Caco-2 (cell line): ENCODE data around the gene LMTK2. TPM values are rescaled to one million over a fixed set of nuclear protein-coding genes. Genes with fewer than 3 reads are reported as not detected.

ENCODE experiments used
- BruUV-seq: library from RNA; stranded (reverse); fragments of 400-500 nt; replicated peaks from 2 replicates; lab custom pipeline; 2021; lab: Mats Ljungman, UMichigan
- CTCF ChIA-PET: fragments of 300-600 bp; sonication (Branson Sonifier 250); formaldehyde crosslinking; loops from one replicate; lab custom pipeline; 2022; ENCODE audit warnings: antibody characterized with exemption; lab: Charles Lee
- POLR2A ChIA-PET: fragments of 300-600 bp; sonication (Branson Sonifier 250); formaldehyde crosslinking; loops from one replicate; lab custom pipeline; 2022; ENCODE audit warnings: antibody characterized with exemption; lab: Charles Lee
- DNase-seq, 2 experiments: peaks; one replicate each; pipeline versions ENCODE4 v3.0.0 to v3.0.0-alpha.2; 2020 to 2022
- H3K27me3 ChIP-seq: replicated peaks from 2 replicates; pipeline ENCODE4 v1.6.0; 2011; ENCODE audit warnings: low read length; ENCODE audit not compliant: control insufficient read depth, insufficient read depth
- H3K36me3 ChIP-seq: 2 replicates; pipeline ENCODE4 v1.5.1; 2011; ENCODE audit warnings: low read length; ENCODE audit not compliant: control insufficient read depth, insufficient read depth
- H3K4me1 ChIP-seq: fragments of 250-450 bp; sonication (Bioruptor Pico); 2 replicates; pipeline ENCODE4 v1.5.1; 2020; ENCODE audit warnings: mild to moderate bottlenecking
- H3K4me3 ChIP-seq: 2 replicates; pipeline ENCODE4 v1.5.1; 2011; ENCODE audit warnings: low read depth, mild to moderate bottlenecking, control low read depth, low read length
- H3K9me3 ChIP-seq: fragments of 250-450 bp; sonication (Bioruptor Pico); 2 replicates; pipeline ENCODE4 v1.5.1; 2020; ENCODE audit warnings: mild to moderate bottlenecking, moderate library complexity
- H3K27ac Mint-ChIP-seq: one replicate; pipeline ENCODE4 v1.8.0; 2022; ENCODE audit warnings: mixed read lengths; ENCODE audit not compliant: unreplicated experiment
- H3K27me3 Mint-ChIP-seq: one replicate; pipeline ENCODE4 v1.8.0; 2022; ENCODE audit warnings: mixed read lengths; ENCODE audit not compliant: insufficient read depth, unreplicated experiment
- H3K36me3 Mint-ChIP-seq: one replicate; pipeline ENCODE4 v1.8.0; 2022; ENCODE audit warnings: mild to moderate bottlenecking, mixed read lengths; ENCODE audit not compliant: insufficient read depth, unreplicated experiment
- H3K4me1 Mint-ChIP-seq: one replicate; pipeline ENCODE4 v1.8.0; 2022; ENCODE audit warnings: low read depth, mixed read lengths; ENCODE audit not compliant: unreplicated experiment
- H3K4me3 Mint-ChIP-seq: one replicate; pipeline ENCODE4 v1.8.0; 2022; ENCODE audit warnings: mild to moderate bottlenecking, moderate library complexity, mixed read lengths; ENCODE audit not compliant: unreplicated experiment
- H3K9me3 Mint-ChIP-seq: one replicate; pipeline ENCODE4 v1.8.0; 2022; ENCODE audit warnings: mixed read lengths; ENCODE audit not compliant: unreplicated experiment
- intact Hi-C: fragments of 100-400 bp; cut with micrococcal nuclease; formaldehyde crosslinking; loops from one replicate; pipeline ENCODE4 v1.10.0; 2022; ENCODE audit not compliant: unreplicated experiment
- total RNA-seq: library from RNA; stranded (reverse); gene quantifications from 2 replicates; pipeline ENCODE4 v1.2.3, GENCODE V29; 2022
- TF ChIP-seq, protein P1 (sequence below), 2 experiments: fragments of 200-600 bp in 1 of 2; IDR thresholded peaks; 1 replicate in 1 of 2; 2 replicates in 1 of 2; pipeline versions ENCODE4 v1.5.1 to v1.8.0; 2011 to 2022; ENCODE audit warnings: antibody characterized with exemption in 1 of 2, control low read depth in 1 of 2, inconsistent platforms in 1 of 2, low read depth in 1 of 2, low read length in 1 of 2, mild to moderate bottlenecking in 1 of 2, moderate library complexity in 1 of 2; ENCODE audit not compliant: insufficient read depth in 1 of 2, severe bottlenecking in 1 of 2, unreplicated experiment in 1 of 2

The LMTK2 gene
- total RNA-seq, 1 experiment from 2014 or later, result 21.9 TPM

DNA sequence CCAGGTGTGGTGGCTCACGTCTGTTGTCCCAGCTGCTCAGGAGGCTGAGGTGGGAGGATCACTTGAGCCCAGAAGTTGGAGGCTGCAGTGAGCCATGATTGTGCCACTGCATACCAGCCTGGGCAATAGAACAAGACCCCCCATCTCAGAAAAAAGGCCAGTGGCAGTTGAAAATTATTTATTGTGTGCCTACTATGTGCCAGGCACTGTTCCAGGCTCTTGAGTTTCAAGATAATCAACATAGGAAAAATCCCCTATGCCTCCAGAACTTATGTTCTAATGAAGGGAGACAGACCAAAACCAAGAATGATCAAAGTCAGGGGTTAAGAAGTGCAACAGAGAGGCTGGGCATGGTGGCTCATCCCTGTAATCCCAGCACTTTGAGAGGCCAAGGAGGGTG lies 42.4 kb upstream of the LMTK2 start:
- Histone ChIP-seq H3K4me1 (no peaks in the 10 kb centered on the region), H3K27me3 (no peaks in the 10 kb centered on the region), H3K36me3 (no peaks in the 10 kb centered on the region), H3K9me3 (peaks cover 17% of the 10 kb centered on the region), H3K4me3 (no peak overlapping the region)
- CTCF ChIA-PET, result no interaction called here
- POLR2A ChIA-PET, result interaction anchor here (0.7 kb wide), 1 partner anchor 148 kb away, joined by 4 read pairs; no protein-coding TSS in a partner anchor
- TF ChIP-seq, protein P1, sequence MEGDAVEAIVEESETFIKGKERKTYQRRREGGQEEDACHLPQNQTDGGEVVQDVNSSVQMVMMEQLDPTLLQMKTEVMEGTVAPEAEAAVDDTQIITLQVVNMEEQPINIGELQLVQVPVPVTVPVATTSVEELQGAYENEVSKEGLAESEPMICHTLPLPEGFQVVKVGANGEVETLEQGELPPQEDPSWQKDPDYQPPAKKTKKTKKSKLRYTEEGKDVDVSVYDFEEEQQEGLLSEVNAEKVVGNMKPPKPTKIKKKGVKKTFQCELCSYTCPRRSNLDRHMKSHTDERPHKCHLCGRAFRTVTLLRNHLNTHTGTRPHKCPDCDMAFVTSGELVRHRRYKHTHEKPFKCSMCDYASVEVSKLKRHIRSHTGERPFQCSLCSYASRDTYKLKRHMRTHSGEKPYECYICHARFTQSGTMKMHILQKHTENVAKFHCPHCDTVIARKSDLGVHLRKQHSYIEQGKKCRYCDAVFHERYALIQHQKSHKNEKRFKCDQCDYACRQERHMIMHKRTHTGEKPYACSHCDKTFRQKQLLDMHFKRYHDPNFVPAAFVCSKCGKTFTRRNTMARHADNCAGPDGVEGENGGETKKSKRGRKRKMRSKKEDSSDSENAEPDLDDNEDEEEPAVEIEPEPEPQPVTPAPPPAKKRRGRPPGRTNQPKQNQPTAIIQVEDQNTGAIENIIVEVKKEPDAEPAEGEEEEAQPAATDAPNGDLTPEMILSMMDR (IDR thresholded peaks at IDR 0.05; ENCODE audit: insufficient read depth in 1 of 2, low read depth in 1 of 2, low read length in 1 of 2, severe bottlenecking in 1 of 2, unreplicated experiment in 1 of 2), result no peak
- BruUV-seq, result no TSS peak
- H3K9me3 Mint-ChIP-seq, result peaks cover 10% of the 10 kb centered on the region
- no peaks in the 10 kb centered on the region for H3K36me3 Mint-ChIP-seq
- H3K27me3 Mint-ChIP-seq, result no peaks in the 10 kb centered on the region
- no peak for DNase-seq
- intact Hi-C loops, result no loop called here
- peaks cover 4% of the 10 kb centered on the region for H3K4me1 Mint-ChIP-seq
- no peak overlapping the region for H3K27ac Mint-ChIP-seq
- no peak overlapping the region for H3K4me3 Mint-ChIP-seq

DNA sequence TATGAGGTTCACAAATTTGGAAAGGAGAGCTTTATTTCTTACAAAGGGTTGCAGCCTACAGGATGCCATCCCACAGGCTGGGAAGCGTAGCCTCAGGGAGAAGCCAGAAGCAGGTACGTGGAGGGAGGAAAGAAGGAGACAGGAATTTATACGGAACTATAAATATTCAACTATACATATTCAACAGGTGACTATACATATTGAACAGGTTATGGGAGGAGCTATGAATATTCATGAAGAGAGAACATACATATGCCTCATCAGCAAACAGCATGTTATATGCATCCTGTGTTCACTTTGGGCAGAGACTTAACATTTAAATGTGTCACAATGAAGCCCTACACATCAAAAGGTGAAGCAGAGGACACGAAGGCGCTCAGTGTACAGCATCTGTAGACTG lies 40.5 kb upstream of the LMTK2 start:
- Mint-ChIP-seq H3K27me3 (no peaks in the 10 kb centered on the region), H3K4me3 (no peak overlapping the region), H3K27ac (no peak overlapping the region), H3K36me3 (no peaks in the 10 kb centered on the region), H3K9me3 (peaks cover 10% of the 10 kb centered on the region), H3K4me1 (peaks cover 4% of the 10 kb centered on the region)
- intact Hi-C loops, result no loop called here
- no TSS peak for BruUV-seq
- Histone ChIP-seq H3K4me1 (no peaks in the 10 kb centered on the region), H3K36me3 (no peaks in the 10 kb centered on the region), H3K27me3 (no peaks in the 10 kb centered on the region), H3K4me3 (no peak overlapping the region), H3K9me3 (peaks cover 17% of the 10 kb centered on the region)
- ChIA-PET POLR2A (no interaction called here), CTCF (no interaction called here)
- TF ChIP-seq, protein P1 (IDR thresholded peaks at IDR 0.05; ENCODE audit: insufficient read depth in 1 of 2, low read depth in 1 of 2, low read length in 1 of 2, severe bottlenecking in 1 of 2, unreplicated experiment in 1 of 2), result no peak
- DNase-seq, result no peak

DNA sequence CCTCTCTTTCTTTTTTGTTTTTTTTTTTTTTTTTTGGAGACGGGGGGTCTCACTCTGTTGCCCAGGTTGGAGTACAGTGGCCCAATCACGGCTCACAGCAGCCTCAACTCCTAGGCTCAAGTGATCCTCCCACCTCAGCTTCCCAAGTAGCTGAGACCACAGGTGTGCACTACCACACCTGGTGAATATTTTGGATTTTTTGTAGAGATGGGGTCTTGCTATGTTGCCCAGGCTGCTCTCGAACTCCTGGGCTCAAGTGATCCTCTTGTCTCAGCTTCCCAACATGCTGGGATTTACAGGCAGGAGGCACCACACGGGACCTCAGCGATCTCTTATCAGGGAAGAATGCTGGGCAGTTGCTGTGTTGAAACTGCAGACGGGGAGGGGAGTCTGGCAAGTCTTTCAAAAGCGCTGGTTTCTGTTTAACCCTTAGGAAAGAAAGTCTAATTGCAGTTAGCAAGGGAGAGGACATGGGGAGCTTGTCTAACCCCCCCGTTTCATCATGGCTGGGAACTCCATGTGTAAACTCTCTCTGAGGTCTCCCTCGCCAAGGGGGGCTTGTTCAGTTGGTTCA lies 39.6 kb upstream of the LMTK2 start:
- Histone ChIP-seq H3K9me3 (peaks cover 17% of the 10 kb centered on the region), H3K4me3 (no peak overlapping the region), H3K27me3 (no peaks in the 10 kb centered on the region), H3K36me3 (no peaks in the 10 kb centered on the region), H3K4me1 (no peaks in the 10 kb centered on the region)
- Mint-ChIP-seq H3K27ac (peak overlapping the region; percentile 69), H3K9me3 (peaks cover 10% of the 10 kb centered on the region), H3K27me3 (no peaks in the 10 kb centered on the region), H3K36me3 (no peaks in the 10 kb centered on the region), H3K4me3 (no peak overlapping the region), H3K4me1 (peaks cover 4% of the 10 kb centered on the region)
- TF ChIP-seq, protein P1 (IDR thresholded peaks at IDR 0.05; ENCODE audit: insufficient read depth in 1 of 2, low read depth in 1 of 2, low read length in 1 of 2, severe bottlenecking in 1 of 2, unreplicated experiment in 1 of 2), result no peak
- intact Hi-C loops, result no loop called here
- DNase-seq, result peak; percentile 71 to 81
- POLR2A ChIA-PET, result no interaction called here
- CTCF ChIA-PET, result interaction anchor here (0.7 to 0.9 kb wide), 2 partner anchors 39 to 101 kb away, joined by 3 read pairs; no protein-coding TSS in a partner anchor
- no TSS peak for BruUV-seq
